C4-2B (cell line): ENCODE measurements around the gene GAS2L2.

ENCODE experiments used
- CTCF ChIP-seq: fragments of 450-650 bp; conservative IDR thresholded peaks from 2 replicates; pipeline ENCODE4 v1.5.1; 2017; ENCODE audit warnings: mild to moderate bottlenecking
- ZFX ChIP-seq: fragments of 450-650 bp; IDR thresholded peaks from 2 replicates; pipeline ENCODE4 v1.6.1; 2017

- TF ChIP-seq CTCF (no peak), ZFX (no peak)
Observed at GRCh38 chr17:35797918-35798317, 44.9 kb upstream of the GAS2L2 start.
